ENCODE data around the gene MXRA8. TPM values are rescaled to one million over a fixed set of nuclear protein-coding genes. Genes with fewer than 3 reads are reported as not detected.

MXRA8 gene
- total and polyA plus RNA-seq, 9 of the 15 experiments (the other 6 are each of a cell fraction or from before 2014, with no cell fraction given): 0.66 to 11.3 (median 6.3) TPM

- TF ChIP-seq, protein P1, sequence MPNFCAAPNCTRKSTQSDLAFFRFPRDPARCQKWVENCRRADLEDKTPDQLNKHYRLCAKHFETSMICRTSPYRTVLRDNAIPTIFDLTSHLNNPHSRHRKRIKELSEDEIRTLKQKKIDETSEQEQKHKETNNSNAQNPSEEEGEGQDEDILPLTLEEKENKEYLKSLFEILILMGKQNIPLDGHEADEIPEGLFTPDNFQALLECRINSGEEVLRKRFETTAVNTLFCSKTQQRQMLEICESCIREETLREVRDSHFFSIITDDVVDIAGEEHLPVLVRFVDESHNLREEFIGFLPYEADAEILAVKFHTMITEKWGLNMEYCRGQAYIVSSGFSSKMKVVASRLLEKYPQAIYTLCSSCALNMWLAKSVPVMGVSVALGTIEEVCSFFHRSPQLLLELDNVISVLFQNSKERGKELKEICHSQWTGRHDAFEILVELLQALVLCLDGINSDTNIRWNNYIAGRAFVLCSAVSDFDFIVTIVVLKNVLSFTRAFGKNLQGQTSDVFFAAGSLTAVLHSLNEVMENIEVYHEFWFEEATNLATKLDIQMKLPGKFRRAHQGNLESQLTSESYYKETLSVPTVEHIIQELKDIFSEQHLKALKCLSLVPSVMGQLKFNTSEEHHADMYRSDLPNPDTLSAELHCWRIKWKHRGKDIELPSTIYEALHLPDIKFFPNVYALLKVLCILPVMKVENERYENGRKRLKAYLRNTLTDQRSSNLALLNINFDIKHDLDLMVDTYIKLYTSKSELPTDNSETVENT (CRISPR knock-in tag; IDR thresholded peaks at IDR 0.05): peak; percentile 90; the same call in 1 of the 2 replicates
- TF ChIP-seq DIDO1 (tag; IDR thresholded peaks at IDR 0.05; ENCODE audit: low read depth) (peak; percentile 93), TAF9B (IDR thresholded peaks at IDR 0.05; ENCODE audit: partially characterized antibody) (peak; percentile 88), LCOR (CRISPR knock-in tag; IDR thresholded peaks at IDR 0.05) (peak; percentile 95), ZBTB49 (CRISPR knock-in tag; IDR thresholded peaks at IDR 0.05; ENCODE audit: borderline replicate concordance) (0 out of 2 replicates have a peak, but pooled peaks have one; percentile 68), BRD4 (IDR thresholded peaks at IDR 0.05) (no peak), HNRNPL (IDR thresholded peaks at IDR 0.05; ENCODE audit: low read depth, low read length) (peak; percentile 87; the same call in 1 of the 2 replicates), SMARCB1 (IDR thresholded peaks at IDR 0.05; ENCODE audit: insufficient read length, low read depth) (no peak), MIER1 (IDR thresholded peaks at IDR 0.05; ENCODE audit: low read depth) (0 out of 2 replicates have a peak, but pooled peaks have one; percentile 18), TEAD1 (CRISPR knock-in tag; IDR thresholded peaks at IDR 0.05) (peak; percentile 84 to 90), ZNF347 (CRISPR knock-in tag; IDR thresholded peaks at IDR 0.05; ENCODE audit: low read depth) (no peak), SMAD4 (CRISPR knock-in tag; conservative IDR thresholded peaks at IDR 0.05) (peak; percentile 81), ZNF445 (CRISPR knock-in tag; IDR thresholded peaks at IDR 0.05; ENCODE audit: low read depth) (0 out of 2 replicates have a peak, but pooled peaks have one; percentile 60), CBX5 (IDR thresholded peaks at IDR 0.05; ENCODE audit: borderline replicate concordance, low read depth) (peak; percentile 77; the same call in 1 of the 2 replicates), ZNF77 (CRISPR knock-in tag; IDR thresholded peaks at IDR 0.05) (no peak), ILF3 (IDR thresholded peaks at IDR 0.05; ENCODE audit: borderline replicate concordance) (peak; percentile 88; the same call in 1 of the 2 replicates)
- TF ChIP-seq, protein P2, sequence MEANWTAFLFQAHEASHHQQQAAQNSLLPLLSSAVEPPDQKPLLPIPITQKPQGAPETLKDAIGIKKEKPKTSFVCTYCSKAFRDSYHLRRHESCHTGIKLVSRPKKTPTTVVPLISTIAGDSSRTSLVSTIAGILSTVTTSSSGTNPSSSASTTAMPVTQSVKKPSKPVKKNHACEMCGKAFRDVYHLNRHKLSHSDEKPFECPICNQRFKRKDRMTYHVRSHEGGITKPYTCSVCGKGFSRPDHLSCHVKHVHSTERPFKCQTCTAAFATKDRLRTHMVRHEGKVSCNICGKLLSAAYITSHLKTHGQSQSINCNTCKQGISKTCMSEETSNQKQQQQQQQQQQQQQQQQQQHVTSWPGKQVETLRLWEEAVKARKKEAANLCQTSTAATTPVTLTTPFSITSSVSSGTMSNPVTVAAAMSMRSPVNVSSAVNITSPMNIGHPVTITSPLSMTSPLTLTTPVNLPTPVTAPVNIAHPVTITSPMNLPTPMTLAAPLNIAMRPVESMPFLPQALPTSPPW (CRISPR knock-in tag; IDR thresholded peaks at IDR 0.05): peak; percentile 95
- TF ChIP-seq, protein P3, sequence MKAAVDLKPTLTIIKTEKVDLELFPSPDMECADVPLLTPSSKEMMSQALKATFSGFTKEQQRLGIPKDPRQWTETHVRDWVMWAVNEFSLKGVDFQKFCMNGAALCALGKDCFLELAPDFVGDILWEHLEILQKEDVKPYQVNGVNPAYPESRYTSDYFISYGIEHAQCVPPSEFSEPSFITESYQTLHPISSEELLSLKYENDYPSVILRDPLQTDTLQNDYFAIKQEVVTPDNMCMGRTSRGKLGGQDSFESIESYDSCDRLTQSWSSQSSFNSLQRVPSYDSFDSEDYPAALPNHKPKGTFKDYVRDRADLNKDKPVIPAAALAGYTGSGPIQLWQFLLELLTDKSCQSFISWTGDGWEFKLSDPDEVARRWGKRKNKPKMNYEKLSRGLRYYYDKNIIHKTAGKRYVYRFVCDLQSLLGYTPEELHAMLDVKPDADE (conservative IDR thresholded peaks at IDR 0.05; ENCODE audit: control insufficient read depth, low read depth, low read length): peak; percentile 91; the same call in 1 of the 2 replicates
Observed at GRCh38 chr1:1374929-1375662, 16.7 kb upstream of the MXRA8 start, which contains the start of gene AURKAIP1 (continued).
